GM21423 (cell line): Measurements from ENCODE around the gene SNX15.
"Not testable (repeated sequence)": the region's sequence is repeated elsewhere in the genome, so short reads cannot be mapped to it uniquely, and the experiment has no call there.

Experiments used
- ATAC-seq: cut with Tn5 transposase; IDR thresholded peaks from one replicate; pipeline ENCODE4 v1.9.1; 2021; ENCODE audit warnings: mild to moderate bottlenecking, moderate library complexity; ENCODE audit not compliant: unreplicated experiment

SNX15 gene

DNA sequence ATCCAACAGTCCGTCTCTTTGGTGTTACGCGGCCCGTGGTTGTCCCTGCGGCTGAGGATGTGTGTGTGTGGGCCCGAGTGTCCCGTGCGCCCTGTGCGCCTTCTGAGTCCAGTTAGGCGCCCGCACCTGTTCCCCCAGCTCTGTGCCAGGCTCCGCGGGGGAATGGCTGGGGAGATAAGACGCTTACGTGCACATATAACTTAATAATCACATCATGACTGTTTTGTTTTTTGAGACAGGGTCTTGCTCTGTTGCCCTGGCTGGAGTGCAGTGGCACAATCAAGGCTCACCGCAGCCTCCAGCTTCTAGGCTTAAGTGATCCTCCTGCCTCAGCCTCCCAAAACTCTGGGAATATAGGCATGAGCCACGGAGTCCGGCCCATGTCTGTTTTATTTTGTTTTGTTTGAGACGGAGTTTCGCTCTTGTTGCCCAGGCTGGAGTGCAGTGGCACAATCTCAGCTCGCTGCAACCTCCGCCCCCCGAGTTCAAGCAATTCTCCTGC is 12.5 kb upstream of the SNX15 start:
- no peak for ATAC-seq

GRCh38 chr11:65016705-65017104 is 10.5 kb upstream of the SNX15 start:
- ATAC-seq = no peak

- ATAC-seq = no peak
Observed at GRCh38 chr11:65017937-65018336, 9.3 kb upstream of the SNX15 start.

- ATAC-seq = no peak
Observed at GRCh38 chr11:65019824-65020223, 7.4 kb upstream of the SNX15 start.

- no peak for ATAC-seq
Observed at GRCh38 chr11:65021003-65021402, 6.2 kb upstream of the SNX15 start.

GRCh38 chr11:65021509-65021908 is 5.7 kb upstream of the SNX15 start:
- no peak for ATAC-seq

- not testable (repeated sequence) for ATAC-seq
Observed at GRCh38 chr11:65023502-65023901, 3.7 kb upstream of the SNX15 start.

DNA sequence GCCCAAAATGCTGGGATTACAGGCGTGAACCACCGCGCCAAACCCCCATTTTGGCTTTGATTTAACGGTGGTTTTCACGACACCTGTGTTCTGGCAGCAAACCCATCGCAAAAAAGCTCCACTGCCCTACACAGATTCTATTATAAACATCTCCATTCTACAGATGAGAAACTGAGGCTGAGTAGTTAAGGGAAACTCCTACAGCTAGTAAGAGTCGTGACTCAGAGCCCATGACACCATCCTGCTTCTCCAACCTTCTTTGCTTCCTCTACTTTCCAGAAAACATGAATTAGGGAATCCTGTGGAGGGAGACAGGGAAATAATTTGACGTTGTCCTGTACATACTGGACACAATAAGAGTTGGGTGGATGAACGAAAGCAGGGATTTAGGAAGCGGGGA is 429 bp upstream of the SNX15 start:
- ATAC-seq = no peak

DNA sequence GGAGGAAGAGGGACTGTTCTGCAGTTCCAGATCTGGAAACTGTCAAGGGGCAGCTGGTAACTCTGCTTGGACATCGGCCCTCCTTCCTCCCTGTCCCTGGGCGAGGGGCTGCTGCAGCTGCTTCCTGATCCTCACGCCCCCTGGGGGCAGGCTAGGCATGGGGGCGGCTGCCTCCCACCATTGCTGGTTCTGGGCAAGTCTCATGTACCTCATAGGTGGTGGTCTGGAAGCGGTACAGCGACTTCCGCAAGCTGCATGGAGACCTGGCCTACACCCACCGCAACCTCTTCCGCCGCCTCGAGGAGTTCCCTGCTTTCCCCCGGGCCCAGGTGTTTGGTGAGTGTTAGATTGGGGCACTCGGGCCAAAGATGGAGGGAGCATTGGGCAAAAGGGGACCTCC is 5.0 kb downstream of the SNX15 start:
- ATAC-seq = no peak

DNA sequence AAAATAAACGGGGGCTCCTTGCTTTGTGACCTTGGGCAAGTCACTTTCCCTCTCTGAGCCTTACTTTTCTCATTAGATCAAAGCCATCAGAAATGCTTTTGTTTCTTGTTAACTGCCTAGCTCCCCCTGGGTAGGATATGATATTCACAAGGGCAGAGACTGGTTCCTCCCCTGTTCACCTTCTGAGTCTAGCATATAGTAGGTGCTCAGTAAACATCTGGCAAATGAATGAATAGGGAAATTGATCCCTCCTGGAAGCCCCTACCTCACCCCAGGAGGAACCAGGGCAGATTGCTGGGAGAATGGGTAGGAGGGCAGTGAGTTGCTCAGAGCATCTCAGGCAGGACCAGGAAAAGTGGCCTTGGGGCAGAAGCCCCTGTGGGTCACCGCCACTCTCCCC is 7.2 kb downstream of the SNX15 start:
- no peak for ATAC-seq

DNA sequence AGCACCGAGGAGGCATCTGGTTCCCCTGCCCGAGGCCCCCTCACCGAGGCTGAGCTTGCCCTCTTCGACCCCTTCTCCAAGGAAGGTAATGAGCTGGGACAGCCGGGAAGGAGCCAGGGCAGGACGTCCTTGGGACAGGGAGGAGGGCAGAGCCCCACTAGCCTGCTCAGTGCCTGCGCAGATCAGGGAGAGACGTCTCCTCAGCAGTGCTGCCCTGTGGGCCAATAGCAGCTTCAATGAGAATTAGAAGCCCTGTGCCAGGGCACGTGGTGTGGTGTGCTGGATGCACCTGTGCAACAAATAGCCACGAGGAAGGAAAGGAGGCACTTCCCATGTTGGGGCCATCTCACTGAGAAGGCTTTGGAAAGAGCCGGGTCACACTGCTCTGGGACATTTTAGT is 8.3 kb downstream of the SNX15 start:
- no peak for ATAC-seq

DNA sequence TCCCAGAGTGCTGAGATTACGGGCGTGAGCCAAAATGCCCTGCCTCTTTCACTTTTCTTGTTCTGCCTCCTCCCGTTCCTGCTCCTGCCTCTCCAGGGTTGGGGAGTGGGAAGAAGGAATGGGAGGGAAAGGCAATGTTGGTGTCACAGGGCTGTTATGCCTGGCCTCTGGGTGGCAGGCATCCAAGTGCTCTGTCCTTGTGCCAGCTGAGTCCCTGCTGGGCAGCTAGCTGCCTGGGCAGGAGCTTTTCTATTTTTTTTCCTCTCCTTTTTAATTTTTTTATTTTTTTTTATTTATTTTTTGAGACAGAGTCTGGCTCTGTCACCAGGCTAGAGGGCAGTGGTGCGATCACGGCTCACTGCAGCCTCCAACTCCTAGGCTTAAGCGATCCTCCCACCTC is 9.7 kb downstream of the SNX15 start:
- ATAC-seq = no peak

- ATAC-seq = no peak
Observed at GRCh38 chr11:65040520-65040846, 13.2 kb downstream of the SNX15 start.

DNA sequence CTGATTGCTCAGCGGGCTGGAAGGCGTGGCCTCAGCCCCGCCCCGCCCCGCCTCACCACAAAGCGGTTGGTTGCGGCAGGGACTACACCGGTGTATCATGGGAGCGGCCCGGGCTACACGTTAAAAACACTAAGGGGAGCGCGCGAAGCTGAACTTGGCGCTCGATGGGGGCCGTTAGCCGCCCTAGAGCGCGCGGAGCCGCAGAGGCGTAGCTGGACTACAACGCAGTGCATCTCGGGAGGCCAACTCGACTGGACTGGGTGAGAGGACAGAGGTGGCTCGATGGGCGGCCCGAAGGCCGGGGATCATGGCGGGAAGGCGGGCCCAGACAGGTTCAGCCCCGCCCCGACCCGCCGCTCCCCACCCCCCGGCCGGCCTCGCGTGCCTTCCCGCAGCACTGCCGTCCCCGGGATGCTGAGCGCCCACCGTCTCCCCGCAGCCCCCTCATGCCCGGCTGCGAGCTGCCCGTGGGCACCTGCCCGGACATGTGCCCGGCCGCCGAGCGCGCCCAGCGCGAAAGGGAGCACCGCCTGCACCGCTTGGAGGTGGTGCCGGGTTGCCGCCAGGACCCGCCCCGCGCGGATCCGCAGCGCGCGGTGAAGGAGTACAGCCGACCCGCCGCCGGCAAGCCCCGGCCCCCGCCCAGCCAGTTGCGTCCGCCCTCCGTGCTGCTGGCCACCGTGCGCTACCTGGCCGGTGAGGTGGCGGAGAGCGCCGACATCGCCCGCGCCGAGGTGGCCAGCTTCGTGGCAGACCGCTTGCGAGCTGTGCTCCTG is 13.8 kb downstream of the SNX15 start, which contains the start of gene SAC3D1:
TSS of gene SAC3D1 (plus strand) at position 364 of the 776 bp plus-strand sequence. CDS start at position 447, 83 bp downstream.
- peak; percentile 85 for ATAC-seq

DNA sequence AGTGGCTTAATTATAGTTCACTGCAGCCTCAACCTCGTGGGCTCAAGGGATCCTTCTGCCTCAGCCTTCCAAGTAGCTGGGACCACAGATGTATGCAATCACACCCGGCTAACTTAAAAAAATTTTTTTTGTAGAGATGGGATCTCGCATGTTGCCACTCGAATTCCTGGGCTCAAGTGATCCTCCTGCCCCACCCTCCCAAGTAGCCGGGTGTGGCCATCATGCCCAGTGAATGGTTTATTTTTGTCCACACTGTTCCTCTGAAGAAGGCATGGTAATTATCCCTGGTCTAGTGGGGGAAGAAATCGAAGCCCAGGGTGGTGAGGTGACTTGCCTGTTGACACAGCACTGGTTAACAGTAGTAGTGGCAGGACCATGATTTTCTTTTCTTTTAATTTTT is 15.7 kb downstream of the SNX15 start:
- ATAC-seq = no peak

DNA sequence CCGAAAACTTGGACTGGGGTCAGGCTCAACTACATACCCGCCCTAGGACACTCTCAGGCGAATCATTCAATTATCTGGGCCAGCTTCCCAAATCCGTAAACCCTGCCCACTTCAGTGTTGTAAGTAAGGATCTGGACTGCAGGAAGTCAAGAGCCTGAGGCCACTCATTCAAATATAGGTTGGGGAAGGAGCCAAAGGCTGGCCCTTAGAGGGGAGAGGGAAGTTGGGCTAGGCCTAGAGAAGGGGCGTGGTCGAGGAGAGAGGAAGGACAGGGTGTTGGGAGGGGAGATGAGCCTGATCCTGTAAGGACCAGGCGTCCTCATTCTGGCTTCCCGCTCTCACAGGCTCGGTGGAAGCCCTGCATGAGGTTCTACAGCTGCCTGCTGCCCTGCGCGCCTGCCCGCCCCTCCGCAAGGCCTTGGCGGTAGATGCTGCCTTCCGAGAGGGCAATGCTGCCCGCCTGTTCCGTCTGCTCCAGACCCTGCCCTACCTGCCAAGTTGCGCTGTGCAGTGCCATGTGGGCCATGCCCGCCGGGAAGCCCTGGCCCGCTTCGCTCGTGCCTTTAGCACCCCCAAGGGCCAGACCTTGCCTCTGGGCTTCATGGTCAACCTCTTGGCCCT is 16.8 kb downstream of the SNX15 start:
- no peak for ATAC-seq

- no peak for ATAC-seq
Observed at GRCh38 chr11:65045061-65045460, 17.8 kb downstream of the SNX15 start.

GRCh38 chr11:65045728-65046127 is 18.5 kb downstream of the SNX15 start:
- ATAC-seq = no peak

DNA sequence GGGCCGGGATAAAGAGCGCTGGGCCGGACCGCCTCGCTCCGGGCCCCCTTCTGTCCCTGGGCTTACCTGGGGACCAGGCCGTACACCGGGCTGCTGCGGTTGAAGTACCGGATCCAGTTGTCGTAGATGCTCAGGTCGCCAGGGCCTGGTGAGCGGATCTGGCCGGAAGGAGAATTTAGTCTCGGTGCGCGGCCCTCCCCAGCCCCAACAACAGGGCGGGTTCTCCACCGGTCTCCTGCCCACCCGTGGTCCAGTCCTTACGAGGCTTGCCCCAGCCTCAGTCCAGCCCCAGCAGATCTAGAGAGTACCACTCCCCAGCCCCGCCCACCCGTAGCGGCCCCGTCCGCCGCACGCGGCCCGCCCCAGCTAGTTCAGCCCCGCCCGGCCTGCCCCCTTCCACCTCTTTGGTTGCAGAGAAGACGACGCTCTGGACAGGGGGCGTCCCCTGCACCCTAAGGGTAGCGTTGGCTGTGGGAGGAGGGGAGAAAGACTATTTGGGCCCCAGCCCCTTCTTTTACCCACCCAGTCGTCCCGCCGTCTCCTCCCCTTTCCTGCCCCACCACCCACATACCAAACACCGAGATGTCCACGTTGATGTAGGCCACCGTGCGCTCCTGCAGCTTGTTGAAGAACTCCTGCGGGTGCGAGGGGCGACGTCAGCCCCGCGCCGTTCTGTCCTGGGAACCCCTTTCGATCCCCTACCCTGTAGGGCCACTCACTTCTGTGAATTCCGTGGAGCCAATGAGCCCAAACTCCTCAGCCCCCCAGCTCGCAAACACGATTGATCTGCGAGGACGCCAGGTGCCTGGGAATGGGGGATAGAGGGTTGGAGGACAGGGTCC is 20.6 kb downstream of the SNX15 start:
- no peak for ATAC-seq

DNA sequence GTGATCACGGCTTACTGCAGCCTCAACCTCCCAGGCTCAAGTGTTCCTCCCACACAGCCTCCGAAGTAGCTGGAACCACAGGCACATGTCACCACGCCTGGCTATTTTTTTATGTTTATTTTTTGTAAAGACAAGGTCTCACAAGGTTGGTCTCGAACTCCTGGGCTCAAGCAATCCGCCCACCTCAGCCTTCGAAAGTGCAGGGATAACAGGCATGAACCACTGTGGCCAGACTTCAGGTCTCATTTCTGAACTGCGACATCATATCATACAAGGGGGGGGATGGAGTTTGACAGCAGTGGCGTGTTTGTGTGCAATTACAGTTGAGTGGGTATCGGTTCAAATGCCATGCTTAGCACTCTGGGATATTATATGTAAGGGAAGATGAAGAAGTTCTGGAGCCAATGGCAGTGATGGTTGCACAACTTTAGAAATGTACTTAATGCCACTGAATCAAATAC is 24.2 kb downstream of the SNX15 start:
- ATAC-seq = no peak

DNA sequence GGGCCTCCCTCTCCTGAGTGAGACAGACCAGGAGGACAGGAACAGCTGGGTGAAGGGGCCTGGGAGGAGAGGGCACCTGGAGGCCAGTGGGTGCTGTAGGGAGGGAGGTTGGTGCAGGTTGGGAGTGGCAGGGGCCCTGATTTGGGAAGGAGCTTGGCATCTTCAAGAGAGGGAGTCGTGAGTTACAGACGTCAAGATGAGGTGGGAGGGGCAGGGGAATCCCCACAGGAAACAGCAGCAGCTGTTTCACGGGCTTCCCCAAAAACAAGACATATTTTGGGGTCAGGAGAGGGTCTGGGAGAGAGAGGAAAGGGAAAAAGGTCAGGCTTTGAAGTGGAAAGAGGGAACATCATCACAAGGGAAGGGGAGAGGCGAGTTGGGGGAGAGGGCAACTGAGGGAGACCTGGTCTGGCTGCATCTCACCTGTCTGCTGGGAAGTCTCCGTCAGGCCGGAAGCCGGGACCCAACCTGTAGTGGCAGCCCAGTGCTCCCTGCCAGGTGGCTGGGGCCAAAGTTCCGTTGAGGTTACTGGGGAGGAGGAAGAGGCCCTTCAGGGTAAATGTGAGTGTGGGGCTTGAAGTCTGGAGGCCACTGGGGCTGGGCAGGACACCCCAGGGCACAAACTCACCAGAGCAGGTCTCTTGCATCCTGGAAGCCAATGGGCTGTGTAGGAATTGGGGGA is 26.7 kb downstream of the SNX15 start:
- no peak for ATAC-seq
